Activated CD4-positive, alpha-beta T cell treated with anti-CD3 and anti-CD28 coated beads, Interleukin-10, Interleukin-2, amounts not matched to agents 100 ng/mL and 50 ng/mL, durations not matched to agents 16 hours and 8 hours (primary cell): ENCODE results near the gene GOSR2.

ENCODE experiments used
- DNase-seq: peaks from one replicate; pipeline ENCODE4 v3.0.0-alpha.2; 2020

GOSR2 gene

GRCh38 chr17:46922804-46923635, at the start of gene GOSR2:
Gene GOSR2, plus strand, starts transcription at chr17:46923160. Its CDS starts 33 bp downstream, at chr17:46923193.
- DNase-seq, result peak; percentile 93

- DNase-seq, result no peak
Observed at GRCh38 chr17:46873941-46874645, 48.9 kb upstream of the GOSR2 start.

GRCh38 chr17:46874906-46875305, 48.1 kb upstream of the GOSR2 start:
- DNase-seq, result no peak

GRCh38 chr17:46875849-46876352, 47.1 kb upstream of the GOSR2 start:
- DNase-seq, result no peak

GRCh38 chr17:46876353-46876887, 46.5 kb upstream of the GOSR2 start:
- no peak for DNase-seq

- no peak for DNase-seq
Observed at GRCh38 chr17:46876926-46877325, 46.0 kb upstream of the GOSR2 start.

- no peak for DNase-seq
Observed at GRCh38 chr17:46877466-46877865, 45.5 kb upstream of the GOSR2 start.

- no peak for DNase-seq
Observed at GRCh38 chr17:46878055-46878454, 44.9 kb upstream of the GOSR2 start.

GRCh38 chr17:46879101-46879500, 43.9 kb upstream of the GOSR2 start:
- no peak for DNase-seq

- DNase-seq, result no peak
Observed at GRCh38 chr17:46881015-46881414, 41.9 kb upstream of the GOSR2 start.

- DNase-seq, result no peak
Observed at GRCh38 chr17:46882666-46883065, 40.3 kb upstream of the GOSR2 start.

- DNase-seq, result no peak
Observed at GRCh38 chr17:46883871-46884520, 39.0 kb upstream of the GOSR2 start.

GRCh38 chr17:46884552-46884951, 38.4 kb upstream of the GOSR2 start:
- DNase-seq, result no peak

- no peak for DNase-seq
Observed at GRCh38 chr17:46885415-46886309, 37.3 kb upstream of the GOSR2 start.

GRCh38 chr17:46886310-46886663, 36.7 kb upstream of the GOSR2 start:
- DNase-seq, result no peak

- DNase-seq, result no peak
Observed at GRCh38 chr17:46887717-46888116, 35.2 kb upstream of the GOSR2 start.

GRCh38 chr17:46888727-46889126, 34.2 kb upstream of the GOSR2 start:
- no peak for DNase-seq

- DNase-seq, result no peak
Observed at GRCh38 chr17:46889519-46889918, 33.4 kb upstream of the GOSR2 start.

- no peak for DNase-seq
Observed at GRCh38 chr17:46889992-46890564, 32.9 kb upstream of the GOSR2 start.

GRCh38 chr17:46890638-46891037, 32.3 kb upstream of the GOSR2 start:
- no peak for DNase-seq

- DNase-seq, result no peak
Observed at GRCh38 chr17:46892192-46892703, 30.7 kb upstream of the GOSR2 start.

- no peak for DNase-seq
Observed at GRCh38 chr17:46894024-46894423, 28.9 kb upstream of the GOSR2 start.
